Stomach (tissue), 4 donors: ENCODE measurements around the gene STRN3.

Experiments used
- POLR2AphosphoS5 ChIP-seq, 3 donors: sonication (generic); formaldehyde crosslinking; IDR thresholded peaks; one replicate each; pipeline ENCODE4 v1.6.1; 2016; ENCODE audit warnings: antibody characterized with exemption in 3 of 3
- TF ChIP-seq, protein P1 (sequence below), 7 experiments: fragments of 450-650 bp in 4 of 7; fragments of 200-600 bp in 3 of 7; sonication (generic) in 3 of 7; IDR thresholded peaks; one replicate each; pipeline ENCODE4 v1.5.1; 2016 to 2019; ENCODE audit warnings: antibody characterized with exemption in 7 of 7, control low read depth in 2 of 7, mild to moderate bottlenecking in 1 of 7

- TF ChIP-seq, protein P1, sequence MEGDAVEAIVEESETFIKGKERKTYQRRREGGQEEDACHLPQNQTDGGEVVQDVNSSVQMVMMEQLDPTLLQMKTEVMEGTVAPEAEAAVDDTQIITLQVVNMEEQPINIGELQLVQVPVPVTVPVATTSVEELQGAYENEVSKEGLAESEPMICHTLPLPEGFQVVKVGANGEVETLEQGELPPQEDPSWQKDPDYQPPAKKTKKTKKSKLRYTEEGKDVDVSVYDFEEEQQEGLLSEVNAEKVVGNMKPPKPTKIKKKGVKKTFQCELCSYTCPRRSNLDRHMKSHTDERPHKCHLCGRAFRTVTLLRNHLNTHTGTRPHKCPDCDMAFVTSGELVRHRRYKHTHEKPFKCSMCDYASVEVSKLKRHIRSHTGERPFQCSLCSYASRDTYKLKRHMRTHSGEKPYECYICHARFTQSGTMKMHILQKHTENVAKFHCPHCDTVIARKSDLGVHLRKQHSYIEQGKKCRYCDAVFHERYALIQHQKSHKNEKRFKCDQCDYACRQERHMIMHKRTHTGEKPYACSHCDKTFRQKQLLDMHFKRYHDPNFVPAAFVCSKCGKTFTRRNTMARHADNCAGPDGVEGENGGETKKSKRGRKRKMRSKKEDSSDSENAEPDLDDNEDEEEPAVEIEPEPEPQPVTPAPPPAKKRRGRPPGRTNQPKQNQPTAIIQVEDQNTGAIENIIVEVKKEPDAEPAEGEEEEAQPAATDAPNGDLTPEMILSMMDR (IDR thresholded peaks at IDR 0.05) = no peak
- TF ChIP-seq POLR2AphosphoS5 (IDR thresholded peaks at IDR 0.05) = no peak
Observed at GRCh38 chr14:30925254-30925653, 100.9 kb downstream of the STRN3 start.
